Body of pancreas (tissue), 4 donors: ENCODE data around the gene NF1.

Experiments used
- POLR2A ChIP-seq, 3 donors: fragments of 450-650 bp; IDR thresholded peaks; one replicate each; pipeline ENCODE4 v1.6.1; 2016; ENCODE audit warnings: antibody characterized with exemption in 3 of 3, mild to moderate bottlenecking in 2 of 3
- TF ChIP-seq, protein P1 (sequence below), 7 experiments: fragments of 450-650 bp in 4 of 7; fragments of 200-600 bp in 3 of 7; sonication (generic) in 3 of 7; IDR thresholded peaks; one replicate each; pipeline ENCODE4 v1.5.1; 2016 to 2019; ENCODE audit warnings: antibody characterized with exemption in 7 of 7

- TF ChIP-seq, protein P1, sequence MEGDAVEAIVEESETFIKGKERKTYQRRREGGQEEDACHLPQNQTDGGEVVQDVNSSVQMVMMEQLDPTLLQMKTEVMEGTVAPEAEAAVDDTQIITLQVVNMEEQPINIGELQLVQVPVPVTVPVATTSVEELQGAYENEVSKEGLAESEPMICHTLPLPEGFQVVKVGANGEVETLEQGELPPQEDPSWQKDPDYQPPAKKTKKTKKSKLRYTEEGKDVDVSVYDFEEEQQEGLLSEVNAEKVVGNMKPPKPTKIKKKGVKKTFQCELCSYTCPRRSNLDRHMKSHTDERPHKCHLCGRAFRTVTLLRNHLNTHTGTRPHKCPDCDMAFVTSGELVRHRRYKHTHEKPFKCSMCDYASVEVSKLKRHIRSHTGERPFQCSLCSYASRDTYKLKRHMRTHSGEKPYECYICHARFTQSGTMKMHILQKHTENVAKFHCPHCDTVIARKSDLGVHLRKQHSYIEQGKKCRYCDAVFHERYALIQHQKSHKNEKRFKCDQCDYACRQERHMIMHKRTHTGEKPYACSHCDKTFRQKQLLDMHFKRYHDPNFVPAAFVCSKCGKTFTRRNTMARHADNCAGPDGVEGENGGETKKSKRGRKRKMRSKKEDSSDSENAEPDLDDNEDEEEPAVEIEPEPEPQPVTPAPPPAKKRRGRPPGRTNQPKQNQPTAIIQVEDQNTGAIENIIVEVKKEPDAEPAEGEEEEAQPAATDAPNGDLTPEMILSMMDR (IDR thresholded peaks at IDR 0.05), result no peak
- no peak for TF ChIP-seq POLR2A (IDR thresholded peaks at IDR 0.05)
Measured at GRCh38 chr17:31144428-31144827, 49.7 kb downstream of the NF1 start.
